Measurements from ENCODE around the gene PRKCE.

The PRKCE gene

DNA sequence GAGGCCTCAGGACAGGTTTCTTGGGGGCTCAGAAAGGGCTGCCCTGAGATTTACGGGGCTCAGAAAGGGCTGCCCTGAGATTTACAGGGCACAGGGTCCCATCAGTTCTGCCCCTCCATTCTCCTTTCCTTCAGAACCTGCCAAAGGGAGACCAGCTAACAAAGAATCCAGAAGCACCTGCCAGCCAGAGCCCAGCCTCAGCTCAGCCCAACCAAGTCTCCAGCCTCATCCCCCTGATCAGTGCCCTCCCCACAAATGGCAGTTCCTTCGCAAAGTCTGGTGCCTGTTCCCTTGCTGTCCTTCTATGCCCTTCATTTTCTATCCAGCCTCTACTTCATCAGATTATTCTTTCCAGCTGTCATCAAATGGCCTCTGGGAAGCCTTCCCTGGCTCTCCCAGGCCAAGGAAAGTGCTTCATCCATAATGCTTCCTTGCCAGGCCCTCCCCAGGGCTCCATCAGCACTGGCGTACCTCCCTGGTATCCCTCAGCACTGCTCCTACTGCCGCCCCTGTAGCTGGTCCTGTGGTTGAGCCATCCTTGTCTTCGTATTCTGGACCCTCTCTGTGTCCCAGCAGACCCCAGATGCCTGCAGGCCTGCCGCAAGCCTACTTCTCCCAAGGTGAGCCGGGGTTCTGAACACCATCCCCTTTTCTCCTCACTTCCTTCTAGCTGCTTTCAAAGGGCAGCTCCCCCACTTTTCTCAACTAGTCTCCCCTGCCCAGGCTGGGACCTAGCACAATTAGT lies 549.6 kb downstream of the PRKCE start:
- TF ChIP-seq, protein P1, sequence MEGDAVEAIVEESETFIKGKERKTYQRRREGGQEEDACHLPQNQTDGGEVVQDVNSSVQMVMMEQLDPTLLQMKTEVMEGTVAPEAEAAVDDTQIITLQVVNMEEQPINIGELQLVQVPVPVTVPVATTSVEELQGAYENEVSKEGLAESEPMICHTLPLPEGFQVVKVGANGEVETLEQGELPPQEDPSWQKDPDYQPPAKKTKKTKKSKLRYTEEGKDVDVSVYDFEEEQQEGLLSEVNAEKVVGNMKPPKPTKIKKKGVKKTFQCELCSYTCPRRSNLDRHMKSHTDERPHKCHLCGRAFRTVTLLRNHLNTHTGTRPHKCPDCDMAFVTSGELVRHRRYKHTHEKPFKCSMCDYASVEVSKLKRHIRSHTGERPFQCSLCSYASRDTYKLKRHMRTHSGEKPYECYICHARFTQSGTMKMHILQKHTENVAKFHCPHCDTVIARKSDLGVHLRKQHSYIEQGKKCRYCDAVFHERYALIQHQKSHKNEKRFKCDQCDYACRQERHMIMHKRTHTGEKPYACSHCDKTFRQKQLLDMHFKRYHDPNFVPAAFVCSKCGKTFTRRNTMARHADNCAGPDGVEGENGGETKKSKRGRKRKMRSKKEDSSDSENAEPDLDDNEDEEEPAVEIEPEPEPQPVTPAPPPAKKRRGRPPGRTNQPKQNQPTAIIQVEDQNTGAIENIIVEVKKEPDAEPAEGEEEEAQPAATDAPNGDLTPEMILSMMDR (IDR thresholded peaks at IDR 0.05) = no peak

DNA sequence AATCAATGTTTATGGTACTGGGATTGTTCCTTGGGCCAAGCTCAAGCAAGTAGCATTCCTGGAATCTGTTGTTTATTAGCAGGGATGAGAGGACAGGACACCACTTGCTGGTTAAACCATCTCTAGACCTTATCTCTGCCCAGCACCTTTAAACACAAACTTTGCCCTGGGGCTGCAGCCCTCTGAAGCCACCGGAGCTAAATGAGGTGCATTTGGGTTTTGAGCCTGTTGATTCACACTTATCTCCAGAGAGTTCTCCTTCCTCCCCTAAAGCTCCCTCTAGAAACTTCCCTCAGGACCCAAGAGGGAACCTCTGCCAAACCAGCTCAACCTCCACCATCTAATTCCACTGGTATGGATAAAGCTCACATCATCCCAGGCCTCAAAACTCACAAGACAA lies 551.0 kb downstream of the PRKCE start:
- TF ChIP-seq, protein P1 (IDR thresholded peaks at IDR 0.05) = no peak

DNA sequence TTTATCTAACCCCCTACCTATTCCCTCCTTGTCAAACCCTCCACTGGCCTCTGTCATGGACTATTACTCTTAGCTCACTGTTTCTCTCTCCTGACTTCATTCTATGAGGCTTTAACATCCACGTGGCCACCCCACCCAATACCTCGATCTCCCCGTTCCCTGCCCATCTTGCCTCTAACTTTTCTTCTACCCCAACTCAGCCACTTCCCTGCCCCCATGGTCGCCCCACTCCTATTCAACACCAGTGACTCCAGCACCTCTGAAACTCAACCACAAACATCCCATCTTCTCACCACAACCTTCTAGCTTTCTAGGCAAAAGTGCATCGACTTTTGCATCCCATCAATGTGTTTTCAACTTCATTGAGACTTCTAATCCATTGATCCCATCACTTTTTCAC lies 551.5 kb downstream of the PRKCE start:
- TF ChIP-seq, protein P1 (IDR thresholded peaks at IDR 0.05) = no peak

DNA sequence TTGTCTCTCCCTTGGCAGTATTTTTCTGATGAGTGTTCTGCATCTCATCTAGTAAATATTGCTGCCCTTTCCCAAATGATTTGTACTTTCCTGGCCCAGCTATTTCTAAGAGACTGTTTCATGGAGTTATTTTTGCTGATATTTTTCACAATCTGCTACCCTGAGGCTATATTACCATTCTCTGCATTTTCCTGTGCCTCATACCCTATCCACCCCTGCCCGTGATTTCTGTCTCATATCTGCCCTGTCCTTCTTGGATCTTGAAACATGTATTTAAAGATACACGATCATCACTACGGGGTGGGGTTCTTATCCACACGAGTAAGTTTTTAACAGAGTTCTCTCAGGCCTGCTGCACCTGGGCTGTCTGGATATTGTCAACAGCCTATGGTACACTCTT lies 556.1 kb downstream of the PRKCE start:
- TF ChIP-seq, protein P1 (IDR thresholded peaks at IDR 0.05) = no peak

DNA sequence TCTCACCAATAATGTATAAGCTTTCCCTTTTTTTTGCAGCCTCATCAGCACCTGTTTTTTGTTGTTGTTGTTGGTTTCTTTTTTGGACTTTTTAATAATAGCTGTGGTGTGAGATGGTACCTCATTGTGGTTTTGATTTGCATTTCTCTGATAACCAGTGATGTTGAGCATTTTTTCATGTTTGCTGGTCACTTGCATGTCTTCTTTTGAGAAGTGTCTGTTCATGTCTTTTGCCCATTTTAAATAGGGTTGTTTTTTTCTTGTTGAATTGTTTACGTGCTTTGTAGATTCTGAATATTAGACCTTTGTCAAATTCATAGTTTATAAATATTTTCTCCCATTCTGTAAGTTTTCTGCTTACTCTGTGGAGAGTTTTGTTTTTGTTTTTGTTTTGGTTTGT lies 557.3 kb downstream of the PRKCE start:
- TF ChIP-seq, protein P1 (IDR thresholded peaks at IDR 0.05) = no peak

DNA sequence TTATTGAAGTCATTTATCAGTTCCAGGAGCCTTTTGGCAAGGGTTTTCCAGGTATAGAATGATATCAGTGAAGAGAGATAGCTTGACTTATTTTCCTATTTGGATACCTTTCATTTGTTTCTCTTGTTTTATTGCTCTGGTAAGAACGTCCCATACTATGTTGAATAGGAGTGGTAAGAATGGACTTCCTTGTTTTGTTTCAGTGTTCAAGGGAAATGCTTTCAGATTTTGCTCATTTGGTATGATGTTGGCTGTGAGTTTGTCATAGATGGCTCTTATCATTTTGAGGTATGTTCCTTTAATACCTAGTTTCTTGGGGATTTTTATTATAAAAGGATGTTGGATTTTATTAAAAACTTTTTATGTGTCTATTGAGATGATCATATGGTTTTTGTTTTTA lies 558.6 kb downstream of the PRKCE start:
- TF ChIP-seq, protein P1 (IDR thresholded peaks at IDR 0.05) = no peak

DNA sequence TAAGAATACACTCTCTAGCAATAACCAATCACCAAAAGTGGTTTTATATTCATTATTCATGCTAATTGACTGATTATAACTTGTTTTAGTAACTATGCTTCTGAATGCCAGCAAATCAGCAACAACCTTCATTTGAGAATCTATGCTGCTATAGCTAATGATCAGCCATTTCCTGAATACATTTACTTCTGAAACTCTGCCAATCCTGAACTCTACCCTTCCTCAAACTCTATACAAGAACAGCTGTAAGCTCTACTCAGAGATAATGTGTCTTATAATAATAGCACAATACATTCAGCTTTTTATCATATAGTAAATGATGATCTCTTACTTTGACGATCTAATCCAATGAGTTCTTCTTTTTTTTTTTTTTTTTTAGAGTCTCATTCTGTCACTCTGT lies 560.0 kb downstream of the PRKCE start:
- TF ChIP-seq, protein P1 (IDR thresholded peaks at IDR 0.05) = no peak

DNA sequence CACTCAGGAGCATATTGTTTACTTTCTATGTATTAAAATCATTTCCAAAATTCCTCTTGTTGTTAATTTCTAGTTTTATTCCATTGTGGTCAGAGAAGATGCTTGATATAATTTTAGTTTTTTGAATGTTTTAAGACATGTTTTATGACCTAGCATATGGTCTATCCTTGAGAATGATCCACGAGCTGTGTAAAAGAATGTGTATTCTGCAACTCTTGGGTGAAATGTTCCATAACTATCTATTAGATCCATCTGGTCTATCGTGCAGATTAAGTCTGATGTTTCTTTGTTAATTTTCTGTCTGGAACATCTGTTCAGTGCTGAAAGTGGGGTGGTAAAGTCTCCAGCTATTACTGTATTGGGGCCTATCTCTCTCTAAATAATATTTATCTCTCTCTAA lies 562.4 kb downstream of the PRKCE start:
- TF ChIP-seq, protein P1 (IDR thresholded peaks at IDR 0.05) = no peak

Measured in LNCAP (cell line).